GM12892 (cell line): ENCODE results near the gene BRCA2.

Source experiments
- DNase-seq: peaks from one replicate; pipeline ENCODE4 v3.0.0; 2011; ENCODE audit not compliant: insufficient read length
- FAIRE-seq: peaks from 2 replicates; lab custom pipeline; 2011; peaks lifted over from hg19 to GRCh38; lab: Jason Lieb, UNC
- POLR2A ChIP-seq: IDR thresholded peaks from 2 replicates; pipeline ENCODE4 v1.6.1; 2011; ENCODE audit warnings: low read depth, low read length, control low read depth
- POLR2AphosphoS5 ChIP-seq: IDR thresholded peaks from 2 replicates; pipeline ENCODE4 v1.6.1; 2011; ENCODE audit warnings: low read depth, low read length, control low read depth
- TAF1 ChIP-seq: IDR thresholded peaks from 2 replicates; pipeline ENCODE4 v1.6.1; 2011; ENCODE audit warnings: low read depth, mild to moderate bottlenecking, control low read depth, low read length, borderline replicate concordance

BRCA2 gene

GRCh38 chr13:32426990-32427851 lies 111.9 kb downstream of the BRCA2 start:
- peak; percentile 75 for FAIRE-seq
- DNase-seq = peak; percentile 29

GRCh38 chr13:32427852-32428580 lies 112.7 kb downstream of the BRCA2 start, which contains the start of gene N4BP2L1:
Gene N4BP2L1 (minus strand): TSS chr13:32428130. CDS start chr13:32428082, 48 bp downstream.
- peak; percentile 95 for FAIRE-seq
- peak; percentile 79 for TF ChIP-seq POLR2AphosphoS5
- TF ChIP-seq TAF1 = peak; percentile 52; the same call in 1 of the 2 replicates
- TF ChIP-seq POLR2A = peak; percentile 86; the same call in 1 of the 2 replicates
- DNase-seq = peak; percentile 56

More at GRCh38 chr13:32426990-32427851, 111.9 kb downstream of the BRCA2 start:
- TF ChIP-seq POLR2A (no peak), POLR2AphosphoS5 (no peak; the same call in 1 of the 2 replicates), TAF1 (no peak)

DNA sequence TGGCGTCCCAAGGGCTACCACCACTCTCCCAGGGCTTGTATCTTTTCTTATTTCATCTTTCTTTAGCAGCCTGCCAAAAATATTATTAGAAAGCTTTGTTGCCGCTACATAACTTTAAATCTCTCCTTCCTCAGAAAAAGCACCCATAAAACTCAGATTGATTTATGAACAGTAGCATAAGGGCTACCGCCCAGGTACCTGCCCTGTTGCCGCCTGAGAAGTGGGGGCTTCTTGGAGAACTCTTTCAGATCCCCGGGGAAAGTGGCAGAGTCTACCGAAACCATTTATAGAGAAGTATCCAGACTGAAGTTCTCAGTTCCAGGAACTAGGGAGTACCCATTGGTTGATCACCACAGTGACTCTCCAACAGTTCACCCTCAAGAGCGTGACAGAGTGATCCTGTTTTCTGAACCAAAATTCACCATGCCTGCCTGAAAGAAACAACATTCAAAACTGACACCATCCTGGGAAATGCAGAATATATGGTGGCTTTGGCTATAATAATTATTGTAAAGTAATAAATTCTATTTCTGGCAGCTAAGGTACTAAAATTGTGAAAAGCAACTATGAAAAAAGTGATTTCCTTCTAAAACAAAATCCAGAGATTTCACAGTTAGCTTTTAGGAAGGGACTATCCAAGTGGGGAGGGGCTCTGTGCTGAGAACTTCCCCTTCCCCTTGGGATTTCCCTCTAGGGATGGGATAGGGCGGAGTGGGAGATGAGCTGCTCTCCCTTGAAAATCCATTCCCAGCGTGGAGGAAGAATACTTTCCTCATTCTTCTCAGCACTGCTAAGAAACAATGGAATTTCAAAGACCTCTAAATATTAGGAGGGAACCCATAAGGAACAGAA lies 113.5 kb downstream of the BRCA2 start:
- peak; percentile 53 for FAIRE-seq
- no peak for DNase-seq
- TF ChIP-seq POLR2A = no peak
- TF ChIP-seq TAF1 = no peak
- no peak for TF ChIP-seq POLR2AphosphoS5

DNA sequence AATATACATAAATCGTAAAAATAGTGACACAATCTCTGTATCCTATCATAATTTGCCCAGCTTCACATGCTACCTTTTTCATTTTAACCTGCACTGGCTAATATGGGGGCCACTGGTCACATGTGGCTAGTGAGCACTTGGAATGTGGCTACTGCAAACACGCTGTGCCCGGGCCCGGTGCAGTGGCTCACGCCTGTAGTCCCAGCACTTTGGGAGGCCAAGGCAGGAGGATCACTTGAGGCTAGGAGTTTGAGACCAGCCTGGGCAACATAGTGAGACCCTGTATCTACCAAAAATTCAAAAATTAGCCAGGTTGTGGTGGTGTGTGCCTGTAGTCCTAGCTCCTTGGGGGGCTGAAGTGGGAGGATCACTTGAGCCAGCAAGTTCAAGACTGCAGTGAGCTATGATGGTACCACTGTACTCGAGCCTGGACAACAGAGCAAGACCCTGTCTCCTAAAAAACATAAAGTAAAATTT lies 114.2 kb downstream of the BRCA2 start:
- FAIRE-seq = no peak
- TF ChIP-seq POLR2A (no peak), TAF1 (no peak), POLR2AphosphoS5 (no peak)
- DNase-seq = no peak

GRCh38 chr13:32430018-32430747 lies 114.9 kb downstream of the BRCA2 start:
- FAIRE-seq (no peak), DNase-seq (no peak)

GRCh38 chr13:32431361-32431760 lies 116.1 kb downstream of the BRCA2 start:
- FAIRE-seq = no peak
- TF ChIP-seq POLR2AphosphoS5 (no peak), POLR2A (no peak), TAF1 (no peak)
- no peak for DNase-seq

More at GRCh38 chr13:32430018-32430747, 114.9 kb downstream of the BRCA2 start:
- TF ChIP-seq TAF1 (no peak), POLR2A (no peak), POLR2AphosphoS5 (no peak)

GRCh38 chr13:32432856-32433255 lies 117.5 kb downstream of the BRCA2 start:
- DNase-seq (no peak), FAIRE-seq (no peak)
- no peak for TF ChIP-seq TAF1
- no peak for TF ChIP-seq POLR2A
- TF ChIP-seq POLR2AphosphoS5 = no peak

DNA sequence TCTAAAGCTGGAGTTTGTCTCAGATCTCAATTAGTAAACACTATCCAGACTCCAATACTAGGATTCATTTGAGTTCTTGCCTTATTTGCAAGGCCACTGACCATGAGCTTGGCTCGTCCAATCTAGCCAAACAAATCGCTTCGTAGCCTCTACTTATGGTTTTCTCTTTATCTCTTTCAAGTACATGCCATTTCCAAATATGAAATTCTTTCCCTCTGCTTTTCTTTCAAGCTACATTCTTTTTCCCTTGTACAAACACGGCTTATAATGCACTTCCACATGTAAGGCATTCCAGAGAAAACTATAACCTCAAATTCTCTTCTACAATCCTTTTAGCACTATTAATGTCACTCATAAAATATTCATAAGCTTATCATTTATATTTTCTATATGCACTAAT lies 123.6 kb downstream of the BRCA2 start:
- no peak for FAIRE-seq
- DNase-seq = no peak
- no peak for TF ChIP-seq POLR2A
- no peak for TF ChIP-seq POLR2AphosphoS5
- TF ChIP-seq TAF1 = no peak

- FAIRE-seq = peak; percentile 83
- no peak for TF ChIP-seq POLR2A
- no peak for TF ChIP-seq TAF1
- TF ChIP-seq POLR2AphosphoS5 = no peak
- no peak for DNase-seq
These were observed 127.8 kb downstream of the BRCA2 start for GRCh38 chr13:32443111-32443510.

- no peak for DNase-seq
- FAIRE-seq = no peak
- TF ChIP-seq POLR2A (no peak), TAF1 (no peak)
These were observed 130.2 kb downstream of the BRCA2 start for GRCh38 chr13:32445461-32445860.
